ENCODE data around the gene GALM. TPM values are rescaled to one million over a fixed set of nuclear protein-coding genes. Genes with fewer than 3 reads are reported as not detected.
"Not testable (repeated sequence)": the region's sequence is repeated elsewhere in the genome, so short reads cannot be mapped to it uniquely, and the experiment has no call there.

Gene GALM
- total RNA-seq, 1 experiment from 2014 or later = 22.7 TPM

- intact Hi-C loops (cut with micrococcal nuclease) = no loop called here
- DNase-seq = no peak
- Histone ChIP-seq H2AFZ (ENCODE audit: low read length) (no peak overlapping the region), H3K4me1 (ENCODE audit: insufficient read depth, low read length) (no peaks in the 10 kb centered on the region), H3K9ac (ENCODE audit: low read length) (no peak overlapping the region), H3K4me2 (ENCODE audit: low read length) (no peak overlapping the region), H3K27ac (ENCODE audit: low read length) (no peak overlapping the region), H4K20me1 (ENCODE audit: low read length) (no peaks in the 10 kb centered on the region), H3F3A (ENCODE audit: low read length, unreplicated experiment) (no peaks in the 10 kb centered on the region), H3K27me3 (ENCODE audit: low read length) (no peaks in the 10 kb centered on the region), H3K9me2 (replicated peaks; ENCODE audit: low read length) (no peaks in the 10 kb centered on the region), H3K9me3 (ENCODE audit: low read length) (no peaks in the 10 kb centered on the region), H3K4me3 (ENCODE audit: low read length) (no peak overlapping the region), H3K79me2 (ENCODE audit: low read length) (no peaks in the 10 kb centered on the region), H3K36me3 (ENCODE audit: low read depth, low read length) (no peaks in the 10 kb centered on the region)
- POLR2A ChIA-PET (ENCODE audit: unreplicated experiment) = no interaction called here
- no TSS peak for BruUV-seq (replicated peaks)
- TF ChIP-seq EZH2phosphoT487 (IDR thresholded peaks at IDR 0.05; ENCODE audit: borderline replicate concordance, low read length) = no peak
- no peak for TF ChIP-seq EZH2 (IDR thresholded peaks at IDR 0.05; ENCODE audit: low read length, unreplicated experiment)
- TF ChIP-seq CTCF (conservative IDR thresholded peaks at IDR 0.05; ENCODE audit: low read depth, low read length) = no peak
- no peak for ATAC-seq
- CTCF ChIA-PET = no interaction called here
These were observed 22.8 kb upstream of the GALM start for GRCh38 chr2:38643021-38643671.

GRCh38 chr2:38643683-38644511, 22.0 kb upstream of the GALM start:
- ATAC-seq; H3F3A ChIP-seq (ENCODE audit: low read length, unreplicated experiment); H3K4me3 ChIP-seq (ENCODE audit: low read length); BruUV-seq (replicated peaks); H2AFZ ChIP-seq (ENCODE audit: low read length); POLR2A ChIA-PET (ENCODE audit: unreplicated experiment); H3K4me2 ChIP-seq (ENCODE audit: low read length); H3K4me1 ChIP-seq (ENCODE audit: insufficient read depth, low read length); H4K20me1 ChIP-seq (ENCODE audit: low read length); H3K79me2 ChIP-seq (ENCODE audit: low read length); H3K27ac ChIP-seq (ENCODE audit: low read length); H3K27me3 ChIP-seq (ENCODE audit: low read length); H3K9me3 ChIP-seq (ENCODE audit: low read length); H3K9me2 ChIP-seq (replicated peaks; ENCODE audit: low read length); H3K9ac ChIP-seq (ENCODE audit: low read length); H3K36me3 ChIP-seq (ENCODE audit: low read depth, low read length); DNase-seq; CTCF ChIA-PET; intact Hi-C loops (cut with micrococcal nuclease): not testable (repeated sequence)

- Histone ChIP-seq H3K4me3 (ENCODE audit: low read length) (no peak overlapping the region), H3K36me3 (ENCODE audit: low read depth, low read length) (no peaks in the 10 kb centered on the region), H4K20me1 (ENCODE audit: low read length) (no peaks in the 10 kb centered on the region), H3K4me1 (ENCODE audit: insufficient read depth, low read length) (no peaks in the 10 kb centered on the region), H3K27me3 (ENCODE audit: low read length) (no peaks in the 10 kb centered on the region), H3K4me2 (ENCODE audit: low read length) (no peak overlapping the region), H2AFZ (ENCODE audit: low read length) (no peak overlapping the region), H3K9ac (ENCODE audit: low read length) (no peak overlapping the region), H3K79me2 (ENCODE audit: low read length) (no peaks in the 10 kb centered on the region), H3F3A (ENCODE audit: low read length, unreplicated experiment) (no peaks in the 10 kb centered on the region), H3K27ac (ENCODE audit: low read length) (no peak overlapping the region), H3K9me3 (ENCODE audit: low read length) (no peaks in the 10 kb centered on the region), H3K9me2 (replicated peaks; ENCODE audit: low read length) (no peaks in the 10 kb centered on the region)
- no TSS peak for BruUV-seq (replicated peaks)
- DNase-seq = peak; percentile 7
- ChIA-PET CTCF (no interaction called here), POLR2A (ENCODE audit: unreplicated experiment) (no interaction called here)
- intact Hi-C loops (cut with micrococcal nuclease) = no loop called here
- no peak for ATAC-seq
- TF ChIP-seq EZH2 (IDR thresholded peaks at IDR 0.05; ENCODE audit: low read length, unreplicated experiment) (no peak), CTCF (conservative IDR thresholded peaks at IDR 0.05; ENCODE audit: low read depth, low read length) (no peak), EZH2phosphoT487 (IDR thresholded peaks at IDR 0.05; ENCODE audit: borderline replicate concordance, low read length) (no peak)
These were observed 17.7 kb upstream of the GALM start for GRCh38 chr2:38648107-38648761.

Measured in PC-3 (cell line).